ENCODE results near the gene SRRM2.

SRRM2 gene

DNA sequence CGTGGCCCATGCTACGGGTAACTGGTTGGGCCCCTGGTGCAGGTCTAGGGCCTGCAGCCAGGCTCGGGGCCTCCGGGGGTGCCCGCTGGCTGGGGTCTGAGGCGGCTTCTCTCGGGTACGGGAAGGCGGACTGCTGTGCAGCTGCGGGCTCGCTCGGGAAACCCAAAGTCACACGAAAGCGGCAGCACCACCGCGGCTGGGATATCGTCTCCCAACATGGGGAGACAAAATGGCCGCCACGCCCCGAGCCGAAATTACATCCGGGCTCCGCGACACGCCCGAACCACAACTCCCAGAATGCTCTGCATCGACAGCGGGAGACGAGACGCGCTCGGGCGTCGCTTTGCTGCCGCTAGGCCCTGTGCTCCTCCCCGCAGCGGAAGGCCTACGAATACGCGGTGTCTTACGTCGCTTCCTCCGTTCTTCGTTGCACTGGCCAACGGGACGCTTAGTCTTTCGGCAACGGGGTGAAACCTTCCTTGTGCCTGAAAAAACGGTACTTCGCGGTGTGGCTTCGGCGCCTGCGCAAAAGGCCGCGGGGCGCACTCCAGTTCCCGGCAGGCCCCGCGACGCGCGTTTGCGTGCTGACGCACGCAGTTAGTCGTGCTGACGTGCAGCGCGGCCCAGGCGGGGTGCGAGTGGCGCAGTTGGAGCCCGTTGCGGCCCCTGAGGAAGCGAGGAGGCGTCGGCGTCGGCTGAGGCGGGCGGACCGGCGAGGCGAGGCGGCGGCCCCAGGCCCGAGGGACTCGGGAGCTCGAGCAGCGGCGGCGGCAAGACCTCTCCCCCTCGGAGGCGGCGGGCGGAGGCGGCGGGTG is at the start of gene SRRM2:
TSS of gene SRRM2 (plus strand) at position 604 of the 815 bp plus-strand sequence. CDS start 3,727 bp downstream, outside the sequence.
- FAIRE-seq = no peak
- DNase-seq (ENCODE audit: low spot score) = peak; percentile 97

DNA sequence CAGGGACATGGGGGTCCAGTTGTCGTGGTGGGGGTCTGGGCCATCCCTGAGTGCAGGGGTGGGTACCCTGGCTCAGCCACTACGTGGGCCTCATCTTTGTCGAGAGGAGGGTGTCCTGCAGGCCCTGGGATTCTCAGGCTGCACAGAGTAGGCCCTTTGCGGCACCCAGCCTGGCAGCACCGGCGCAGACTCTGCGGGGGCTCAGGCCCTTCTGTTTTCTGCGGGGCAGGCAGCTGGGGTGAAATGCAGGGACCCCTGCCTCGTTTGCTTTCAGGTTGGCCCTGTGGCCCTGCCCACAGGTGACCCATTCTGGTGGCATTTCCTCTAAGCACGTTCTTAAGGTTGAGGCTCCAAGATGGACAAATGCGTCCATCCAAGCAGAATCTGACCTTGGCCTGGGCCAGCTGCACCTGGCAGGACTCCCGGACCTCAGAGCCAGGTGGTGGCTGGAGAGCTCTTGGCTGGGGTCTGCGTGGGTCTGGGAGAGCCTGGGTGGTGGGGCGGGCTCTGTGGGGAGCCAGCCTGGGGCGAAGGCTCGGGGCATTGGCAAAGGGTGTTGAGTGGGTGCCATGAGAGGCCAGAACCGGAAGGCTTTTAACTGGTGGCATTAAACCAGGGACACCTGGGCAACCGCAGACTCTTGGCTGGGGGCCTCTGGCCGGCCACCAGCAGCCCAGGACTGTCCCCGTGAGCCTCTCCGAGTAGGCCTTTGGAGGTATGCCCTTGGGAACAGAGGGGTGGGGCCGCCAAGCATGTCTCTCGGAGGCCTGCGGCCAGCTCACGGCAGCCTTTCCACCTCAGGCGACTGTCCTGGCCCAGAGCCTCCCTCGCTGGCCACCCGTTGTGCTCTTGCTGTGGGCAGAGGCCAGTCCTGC is 49.3 kb upstream of the SRRM2 start:
- FAIRE-seq (no peak), DNase-seq (ENCODE audit: low spot score) (no peak)

GRCh38 chr16:2704166-2704982 is 48.1 kb upstream of the SRRM2 start:
- DNase-seq (ENCODE audit: low spot score) (no peak), FAIRE-seq (no peak)

GRCh38 chr16:2704983-2705275 is 47.5 kb upstream of the SRRM2 start:
- FAIRE-seq (no peak), DNase-seq (ENCODE audit: low spot score) (no peak)

DNA sequence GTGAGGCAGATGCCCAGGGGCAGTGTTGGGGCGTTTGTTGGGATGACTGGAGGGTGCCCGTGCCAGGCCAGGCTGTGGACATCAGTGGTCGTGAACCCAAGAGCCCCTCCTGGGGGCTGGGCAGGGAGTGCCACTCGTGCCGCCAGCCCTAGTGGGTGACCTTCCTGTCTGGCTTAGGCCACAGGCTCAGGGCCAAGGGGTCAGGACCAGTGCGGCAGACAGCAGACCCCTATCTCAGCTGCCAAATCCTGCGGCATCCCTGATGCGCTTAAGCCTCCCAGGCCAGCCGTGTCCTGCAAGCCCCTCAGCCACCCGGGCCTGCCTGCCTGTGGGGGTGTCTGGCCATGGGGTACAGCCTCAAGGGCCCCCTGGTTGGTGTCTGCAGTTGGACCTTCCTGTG is 47.1 kb upstream of the SRRM2 start:
- FAIRE-seq (no peak), DNase-seq (ENCODE audit: low spot score) (no peak)

GRCh38 chr16:2706085-2706484 is 46.4 kb upstream of the SRRM2 start:
- no peak for FAIRE-seq

GRCh38 chr16:2706611-2707311 is 45.7 kb upstream of the SRRM2 start:
- FAIRE-seq (no peak), DNase-seq (ENCODE audit: low spot score) (no peak)

More at GRCh38 chr16:2706085-2706484, 46.4 kb upstream of the SRRM2 start:
- no peak for DNase-seq (ENCODE audit: low spot score)

- no peak for FAIRE-seq
Observed at GRCh38 chr16:2707368-2708289, 44.8 kb upstream of the SRRM2 start.

DNA sequence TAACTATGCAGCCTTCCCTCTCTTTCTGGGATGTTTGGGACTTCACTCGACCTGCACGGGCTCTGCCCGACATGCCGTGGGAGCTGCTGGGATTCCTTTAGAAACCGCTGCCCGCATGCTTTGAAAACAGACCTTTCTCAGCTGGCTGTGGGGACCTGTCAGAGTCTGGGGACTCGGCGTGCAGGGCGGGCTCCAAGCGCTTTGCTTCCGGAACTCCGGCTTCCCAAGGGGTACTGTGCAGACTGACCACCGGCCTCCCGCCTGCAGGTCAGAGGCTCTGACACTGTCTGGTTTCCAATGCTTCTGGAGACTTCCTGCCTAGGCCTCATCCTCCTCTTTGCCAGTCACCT is 44.2 kb upstream of the SRRM2 start:
- FAIRE-seq (no peak), DNase-seq (ENCODE audit: low spot score) (no peak)

More at GRCh38 chr16:2707368-2708289, 44.8 kb upstream of the SRRM2 start:
- no peak for DNase-seq (ENCODE audit: low spot score)

DNA sequence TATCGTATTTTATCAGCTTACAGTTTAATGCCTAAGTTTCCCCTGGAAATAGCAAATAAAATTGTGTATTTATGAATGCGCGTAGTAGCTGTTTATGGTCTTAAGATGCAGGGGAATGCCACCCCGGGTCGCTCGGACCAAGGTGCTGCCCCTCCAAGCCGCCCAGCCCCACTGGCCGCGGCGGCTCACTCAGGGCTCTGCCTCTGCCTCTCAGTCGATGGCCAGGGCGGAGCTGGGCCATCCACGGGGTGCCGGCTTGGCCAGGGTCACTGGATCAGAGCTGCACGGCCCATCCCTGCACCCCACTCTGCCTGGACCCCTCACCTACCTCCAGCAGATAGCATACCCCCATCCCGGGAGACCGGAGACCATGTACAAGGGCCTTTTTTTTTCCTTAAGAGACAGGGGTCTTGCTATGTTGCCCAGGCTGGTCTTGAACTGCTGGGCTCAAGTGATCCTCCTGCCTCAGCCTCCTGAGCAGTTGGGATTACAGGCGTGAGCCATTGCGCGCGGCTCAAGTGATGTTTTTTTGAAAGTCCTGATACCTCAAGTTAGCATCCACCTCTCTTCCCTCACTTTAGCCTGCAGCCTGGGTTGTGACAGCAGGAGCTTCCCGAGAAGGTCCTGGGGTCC is 43.4 kb upstream of the SRRM2 start:
- DNase-seq (ENCODE audit: low spot score) = no peak

GRCh38 chr16:2709588-2709984 is 42.9 kb upstream of the SRRM2 start:
- FAIRE-seq (no peak), DNase-seq (ENCODE audit: low spot score) (no peak)

More for the DNA sequence above, 43.4 kb upstream of the SRRM2 start:
- FAIRE-seq = no peak

DNA sequence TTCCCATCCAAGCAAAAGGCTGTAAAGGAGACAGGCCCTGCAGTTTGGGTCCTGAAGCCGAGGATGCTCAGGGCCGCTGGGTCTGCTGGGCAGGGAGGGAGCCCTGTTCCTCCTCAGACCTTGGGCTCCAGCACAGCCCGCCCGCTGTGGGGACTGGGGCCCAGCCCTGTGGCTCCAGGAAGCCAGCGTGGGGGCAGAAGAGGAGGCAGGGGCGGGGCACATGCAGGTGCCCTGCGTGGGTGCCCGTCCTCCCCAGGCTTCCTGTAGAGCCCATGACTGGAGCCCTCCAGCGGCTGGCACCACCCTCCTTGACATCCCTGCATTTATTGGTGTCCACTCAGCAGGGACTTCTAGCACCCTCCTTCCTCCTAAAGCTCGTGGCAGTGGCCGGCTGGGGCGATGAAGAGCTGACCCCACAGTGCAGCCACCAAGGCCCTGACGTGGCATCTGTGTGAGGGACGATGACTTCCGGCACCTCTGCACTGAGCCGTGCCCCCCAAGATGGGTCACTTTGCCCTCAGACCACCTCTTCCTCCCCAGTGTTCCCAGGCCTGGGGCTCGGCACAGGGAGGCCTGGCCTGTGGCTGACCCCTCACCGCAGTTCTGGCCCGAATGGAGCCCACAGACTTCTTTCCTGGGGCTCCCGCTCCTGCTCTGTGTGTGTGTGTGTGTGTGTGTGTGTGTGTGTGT is 42.3 kb upstream of the SRRM2 start:
- no peak for FAIRE-seq
- DNase-seq (ENCODE audit: low spot score) = no peak

GRCh38 chr16:2710711-2711231 is 41.7 kb upstream of the SRRM2 start:
- FAIRE-seq = peak; percentile 91

DNA sequence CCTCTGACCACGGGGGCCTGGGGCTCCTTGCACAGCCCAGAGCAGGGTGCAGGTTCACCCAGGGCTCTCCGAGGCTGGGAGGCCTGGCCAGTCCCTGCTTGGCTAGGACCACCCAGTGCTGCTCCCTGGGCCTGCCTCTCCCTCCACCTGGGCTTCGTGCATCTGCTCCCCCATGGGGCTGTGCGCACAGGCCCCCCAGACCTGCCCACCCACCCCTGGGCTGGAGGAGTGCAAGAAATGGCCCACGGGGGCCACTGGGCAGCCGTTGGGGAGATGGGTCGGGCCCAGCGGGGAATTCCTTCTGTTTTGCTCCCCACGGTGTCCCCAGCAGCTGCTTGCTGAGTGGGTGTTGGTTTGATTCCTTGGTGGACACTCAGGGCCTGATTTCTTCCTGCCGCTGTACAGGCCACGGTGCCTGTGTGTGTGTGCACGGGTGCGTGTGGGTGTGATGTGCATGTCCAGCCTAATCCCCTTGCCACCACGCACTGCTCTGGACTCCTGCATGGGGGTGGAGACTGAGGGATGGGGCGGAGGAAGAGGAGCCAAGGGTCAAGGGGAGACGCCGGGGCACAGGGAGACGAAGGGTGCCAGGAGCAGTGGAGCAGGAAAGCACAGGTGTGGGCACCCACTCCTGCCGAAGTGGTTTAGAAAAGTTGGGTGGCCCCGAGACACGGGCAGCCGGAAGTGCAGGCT is 40.9 kb upstream of the SRRM2 start:
- peak; percentile 56 for FAIRE-seq
- DNase-seq (ENCODE audit: low spot score) = no peak

More at GRCh38 chr16:2710711-2711231, 41.7 kb upstream of the SRRM2 start:
- DNase-seq (ENCODE audit: low spot score) = no peak

DNA sequence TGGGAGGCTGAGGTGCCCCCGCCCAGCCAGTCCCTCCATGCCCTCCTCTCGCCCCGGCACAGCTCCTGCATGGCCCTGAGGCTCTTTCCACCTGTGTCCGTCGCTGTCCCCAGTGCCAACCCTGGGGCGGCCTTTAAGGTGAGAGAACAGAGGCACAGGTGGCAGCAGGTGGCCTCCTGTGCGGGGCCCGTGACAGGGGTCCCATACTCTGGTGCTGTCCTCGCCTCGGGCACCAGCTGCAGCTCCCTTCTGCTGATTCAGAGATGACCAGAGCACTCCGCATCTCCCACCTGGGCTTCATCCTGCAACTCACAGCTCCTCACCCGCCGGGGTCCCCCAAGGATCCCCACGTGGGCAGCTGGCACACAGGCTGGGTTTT is 40.4 kb upstream of the SRRM2 start:
- no peak for DNase-seq (ENCODE audit: low spot score)
- no peak for FAIRE-seq

- DNase-seq (ENCODE audit: low spot score) = no peak
- FAIRE-seq = no peak
Observed at GRCh38 chr16:2712546-2712945, 39.9 kb upstream of the SRRM2 start.

GRCh38 chr16:2713523-2713922 is 38.9 kb upstream of the SRRM2 start:
- FAIRE-seq = no peak
- no peak for DNase-seq (ENCODE audit: low spot score)
